HepG2 (cell line): Measurements from ENCODE around the gene RRBP1. TPM values are rescaled to one million over a fixed set of nuclear protein-coding genes. Genes with fewer than 3 reads are reported as not detected.

ENCODE experiments used
- AGO1 ChIP-seq: fragments of 200-400 bp; formaldehyde crosslinking; IDR thresholded peaks from 2 replicates; pipeline ENCODE4 v1.6.1; 2017; ENCODE audit warnings: mild to moderate bottlenecking, low read depth, low read length, moderate library complexity; ENCODE audit not compliant: poor library complexity, severe bottlenecking
- ARNTL ChIP-seq: sonication (generic); formaldehyde crosslinking; IDR thresholded peaks from 2 replicates; pipeline ENCODE4 v1.4.0; 2020; ENCODE audit warnings: mild to moderate bottlenecking, missing genetic modification reagents
- ASH2L ChIP-seq: fragments of 300-600, 200-600 bp; sonication (generic); IDR thresholded peaks from 2 replicates; pipeline ENCODE4 v1.7.0; 2017; ENCODE audit warnings: low read depth, mild to moderate bottlenecking, moderate library complexity, mixed read lengths, low read length; ENCODE audit not compliant: insufficient read length
- HCFC1 ChIP-seq: fragments of 150-350 bp; IDR thresholded peaks from 2 replicates; pipeline ENCODE4 v1.6.1; 2014; ENCODE audit warnings: low read depth, low read length
- MED1 ChIP-seq: sonication (generic); formaldehyde crosslinking; IDR thresholded peaks from 2 replicates; pipeline ENCODE4 v1.4.0; 2020; ENCODE audit warnings: missing genetic modification reagents
- NAIF1 ChIP-seq: sonication (generic); formaldehyde crosslinking; IDR thresholded peaks from 2 replicates; pipeline ENCODE4 v1.5.0; 2020; ENCODE audit warnings: mild to moderate bottlenecking, missing genetic modification reagents, borderline replicate concordance
- NFKB2 ChIP-seq: sonication (generic); formaldehyde crosslinking; IDR thresholded peaks from 2 replicates; pipeline ENCODE4 v1.4.0; 2020; ENCODE audit warnings: missing genetic modification reagents, borderline replicate concordance
- NR2C2 ChIP-seq: sonication (generic); formaldehyde crosslinking; IDR thresholded peaks from 2 replicates; pipeline ENCODE4 v1.4.0; 2020; ENCODE audit warnings: missing genetic modification reagents, mild to moderate bottlenecking, moderate library complexity, borderline replicate concordance
- RAD51 ChIP-seq: fragments of 450-650 bp; IDR thresholded peaks from 2 replicates; pipeline ENCODE4 v1.6.1; 2016; ENCODE audit warnings: borderline replicate concordance
- RARA ChIP-seq: IDR thresholded peaks from 2 replicates; pipeline ENCODE4 v1.6.1; 2016; ENCODE audit warnings: missing genetic modification reagents, missing compliant biosample characterization
- RFXAP ChIP-seq: sonication (generic); formaldehyde crosslinking; IDR thresholded peaks from 2 replicates; pipeline ENCODE4 v1.4.0; 2020; ENCODE audit warnings: missing genetic modification reagents, borderline replicate concordance
- RXRA ChIP-seq: sonication (generic); formaldehyde crosslinking; IDR thresholded peaks from 2 replicates; pipeline ENCODE4 v1.5.1; 2020; ENCODE audit warnings: missing genetic modification reagents
- SMAD3 ChIP-seq: sonication (generic); formaldehyde crosslinking; IDR thresholded peaks from 2 replicates; pipeline ENCODE4 v1.4.0; 2020; ENCODE audit warnings: missing genetic modification reagents
- SMC3 ChIP-seq: IDR thresholded peaks from 2 replicates; pipeline ENCODE4 v1.6.1; 2011; ENCODE audit warnings: low read length, improper control_type of control experiment
- SOX6 ChIP-seq, 2 experiments: fragments of 450-650 bp in 1 of 2; sonication (generic) in 1 of 2; formaldehyde crosslinking in 1 of 2; IDR thresholded peaks; 2 replicates each; pipeline versions ENCODE4 v1.4.0 to v1.6.1; 2017 to 2020; ENCODE audit warnings: antibody characterized with exemption in 1 of 2, mild to moderate bottlenecking in 1 of 2, missing genetic modification reagents in 1 of 2
- SP4 ChIP-seq: sonication (generic); formaldehyde crosslinking; IDR thresholded peaks from 2 replicates; pipeline ENCODE4 v1.8.1; 2023; ENCODE audit warnings: mild to moderate bottlenecking, missing genetic modification reagents
- STAG1 ChIP-seq: sonication (generic); formaldehyde crosslinking; IDR thresholded peaks from 2 replicates; pipeline ENCODE4 v1.4.0; 2020; ENCODE audit warnings: missing genetic modification reagents
- TCF7L2 ChIP-seq: IDR thresholded peaks from 2 replicates; pipeline ENCODE4 v1.6.1; 2011; ENCODE audit warnings: mild to moderate bottlenecking, low read depth, low read length, moderate library complexity
- TMF1 ChIP-seq: sonication (generic); formaldehyde crosslinking; IDR thresholded peaks from 2 replicates; pipeline ENCODE4 v1.8.1; 2022; ENCODE audit warnings: low read depth, missing genetic modification reagents
- ZNF354B ChIP-seq: sonication (generic); formaldehyde crosslinking; IDR thresholded peaks from 2 replicates; pipeline ENCODE4 v1.8.0; 2022; ENCODE audit warnings: mild to moderate bottlenecking, missing genetic modification reagents
- ZNF598 ChIP-seq: sonication (generic); formaldehyde crosslinking; IDR thresholded peaks from 2 replicates; pipeline ENCODE4 v1.5.1; 2020; ENCODE audit warnings: mild to moderate bottlenecking, missing genetic modification reagents, borderline replicate concordance
- ZNF629 ChIP-seq: sonication (generic); formaldehyde crosslinking; conservative IDR thresholded peaks from 2 replicates; pipeline ENCODE4 v1.5.0; 2020; ENCODE audit warnings: missing genetic modification reagents
- ZNF891 ChIP-seq: sonication (generic); formaldehyde crosslinking; IDR thresholded peaks from 2 replicates; pipeline ENCODE4 v1.5.0; 2020; ENCODE audit warnings: mild to moderate bottlenecking, missing genetic modification reagents
- polyA plus RNA-seq, 8 experiments: library from polyadenylated mRNA; depleted of rRNA in 3 of 8; stranded (reverse) in 7 of 8; unstranded in 1 of 8; fragments of >200 nt; fragmentation: Illumina TruSeq in 4 of 8; extraction: Trizol in 4 of 8; gene quantifications; 2 replicates each; pipeline versions ENCODE4 v1.2.1 to v1.2.3, GENCODE V29; 2011 to 2016; ENCODE audit warnings: low read depth in 4 of 8, missing spikeins in 1 of 8, mixed read lengths in 1 of 8; ENCODE audit not compliant: insufficient read depth in 1 of 8
- total RNA-seq, 5 experiments: library from RNA; depleted of rRNA; stranded (reverse); fragments of >200 nt; fragmentation: Illumina TruSeq; extraction: Trizol; gene quantifications; 2 replicates each; pipeline ENCODE4 v1.2.3, GENCODE V29; 2016; ENCODE audit warnings: low read depth in 1 of 5
- TF ChIP-seq, protein P1 (sequence below), 2 experiments: sonication (generic) in 1 of 2; formaldehyde crosslinking in 1 of 2; IDR thresholded peaks; 2 replicates each; pipeline versions ENCODE4 v1.4.0 to v1.6.1; 2018 to 2020; ENCODE audit warnings: missing genetic modification reagents in 2 of 2, borderline replicate concordance in 1 of 2, low read depth in 1 of 2, mild to moderate bottlenecking in 1 of 2, missing biosample characterization in 1 of 2
- TF ChIP-seq, protein P2 (sequence below): sonication (generic); formaldehyde crosslinking; conservative IDR thresholded peaks from 2 replicates; pipeline ENCODE4 v1.4.0; 2020; ENCODE audit warnings: missing genetic modification reagents
- TF ChIP-seq, protein P3 (sequence below): sonication (generic); formaldehyde crosslinking; IDR thresholded peaks from 2 replicates; pipeline ENCODE4 v1.4.0; 2020; ENCODE audit warnings: missing genetic modification reagents

Gene RRBP1
- total and polyA plus RNA-seq, 2 of the 13 experiments (the other 11 are each of a cell fraction or from before 2014, with no cell fraction given): 150 to 222 TPM

DNA sequence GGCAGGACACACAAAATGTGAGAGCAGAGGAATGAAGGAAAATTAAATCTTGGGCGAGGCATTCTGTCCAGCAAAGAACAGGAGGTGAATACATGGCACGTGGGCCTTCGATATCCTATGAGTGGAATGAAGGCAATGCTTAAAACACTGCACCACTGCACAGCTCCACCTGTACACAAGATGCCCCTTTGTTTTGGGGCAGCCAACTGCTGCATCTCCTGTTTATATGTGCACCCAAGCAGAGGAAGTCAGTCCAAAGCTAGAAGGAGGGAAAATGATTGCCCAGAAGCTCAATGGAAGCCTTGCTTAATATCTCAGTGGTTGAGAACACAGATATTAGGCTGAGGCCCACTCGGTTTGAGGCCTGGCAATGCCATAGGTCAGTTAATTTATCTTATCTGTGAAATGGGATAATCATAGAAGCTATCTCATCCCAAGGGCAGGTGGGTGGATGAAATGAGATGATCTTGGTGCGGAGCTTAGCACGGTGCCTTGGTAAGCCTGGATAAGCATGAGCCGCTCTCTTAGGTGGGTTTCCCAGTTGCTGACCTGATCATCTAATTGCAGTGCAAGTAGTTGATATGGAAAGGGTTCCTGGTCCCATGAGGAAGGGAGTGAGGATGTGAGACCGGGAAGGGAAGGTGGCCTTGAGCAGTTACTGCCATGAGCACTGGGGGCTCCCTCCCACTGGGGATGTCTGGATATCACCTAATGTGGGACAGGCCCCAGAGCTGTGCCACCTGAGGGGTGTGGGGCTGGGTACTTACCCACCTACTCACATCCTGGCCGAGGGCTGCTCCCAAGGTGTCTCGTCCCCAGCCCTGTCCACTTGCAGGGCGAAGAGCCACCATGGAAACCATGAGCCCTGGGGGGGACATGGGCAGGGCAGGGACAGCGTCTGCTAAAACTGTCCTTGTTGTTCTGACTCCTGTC, 27.6 kb upstream of the RRBP1 start (continued):
- TF ChIP-seq NR2C2 (CRISPR knock-in tag) (peak; percentile 4; the same call in 1 of the 2 replicates), SMAD3 (CRISPR knock-in tag) (no peak), ASH2L (no peak), STAG1 (0 out of 2 replicates have a peak, but pooled peaks have one; percentile 13), TMF1 (CRISPR knock-in tag) (no peak), NAIF1 (CRISPR knock-in tag) (no peak), ZNF598 (CRISPR knock-in tag) (no peak), SOX6 (IDR thresholded peaks at IDR 0.05) (no peak), SOX6 (CRISPR knock-in tag; IDR thresholded peaks at IDR 0.05) (no peak), SP4 (CRISPR knock-in tag) (peak; percentile 8), RARA (CRISPR knock-in tag) (no peak), HCFC1 (no peak), ZNF354B (CRISPR knock-in tag) (no peak), RAD51 (no peak), MED1 (CRISPR knock-in tag) (no peak), ARNTL (CRISPR knock-in tag) (no peak), TCF7L2 (no peak), ZNF629 (CRISPR knock-in tag) (peak; percentile 72; the same call in 1 of the 2 replicates), ZNF891 (CRISPR knock-in tag) (no peak), SMC3 (no peak; the same call in 1 of the 2 replicates), AGO1 (no peak), NFKB2 (CRISPR knock-in tag) (no peak; the same call in 1 of the 2 replicates), RFXAP (CRISPR knock-in tag) (no peak), RXRA (no peak)
- TF ChIP-seq, protein P1, sequence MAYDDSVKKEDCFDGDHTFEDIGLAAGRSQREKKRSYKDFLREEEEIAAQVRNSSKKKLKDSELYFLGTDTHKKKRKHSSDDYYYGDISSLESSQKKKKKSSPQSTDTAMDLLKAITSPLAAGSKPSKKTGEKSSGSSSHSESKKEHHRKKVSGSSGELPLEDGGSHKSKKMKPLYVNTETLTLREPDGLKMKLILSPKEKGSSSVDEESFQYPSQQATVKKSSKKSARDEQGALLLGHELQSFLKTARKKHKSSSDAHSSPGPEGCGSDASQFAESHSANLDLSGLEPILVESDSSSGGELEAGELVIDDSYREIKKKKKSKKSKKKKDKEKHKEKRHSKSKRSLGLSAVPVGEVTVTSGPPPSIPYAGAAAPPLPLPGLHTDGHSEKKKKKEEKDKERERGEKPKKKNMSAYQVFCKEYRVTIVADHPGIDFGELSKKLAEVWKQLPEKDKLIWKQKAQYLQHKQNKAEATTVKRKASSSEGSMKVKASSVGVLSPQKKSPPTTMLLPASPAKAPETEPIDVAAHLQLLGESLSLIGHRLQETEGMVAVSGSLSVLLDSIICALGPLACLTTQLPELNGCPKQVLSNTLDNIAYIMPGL (CRISPR knock-in tag; IDR thresholded peaks at IDR 0.05; ENCODE audit: borderline replicate concordance in 1 of 2, low read depth in 1 of 2): no peak; a peak in 1 of 4 replicates
- TF ChIP-seq, protein P2, sequence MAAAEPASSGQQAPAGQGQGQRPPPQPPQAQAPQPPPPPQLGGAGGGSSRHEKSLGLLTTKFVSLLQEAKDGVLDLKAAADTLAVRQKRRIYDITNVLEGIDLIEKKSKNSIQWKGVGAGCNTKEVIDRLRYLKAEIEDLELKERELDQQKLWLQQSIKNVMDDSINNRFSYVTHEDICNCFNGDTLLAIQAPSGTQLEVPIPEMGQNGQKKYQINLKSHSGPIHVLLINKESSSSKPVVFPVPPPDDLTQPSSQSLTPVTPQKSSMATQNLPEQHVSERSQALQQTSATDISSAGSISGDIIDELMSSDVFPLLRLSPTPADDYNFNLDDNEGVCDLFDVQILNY (CRISPR knock-in tag): no peak
- TF ChIP-seq, protein P3, sequence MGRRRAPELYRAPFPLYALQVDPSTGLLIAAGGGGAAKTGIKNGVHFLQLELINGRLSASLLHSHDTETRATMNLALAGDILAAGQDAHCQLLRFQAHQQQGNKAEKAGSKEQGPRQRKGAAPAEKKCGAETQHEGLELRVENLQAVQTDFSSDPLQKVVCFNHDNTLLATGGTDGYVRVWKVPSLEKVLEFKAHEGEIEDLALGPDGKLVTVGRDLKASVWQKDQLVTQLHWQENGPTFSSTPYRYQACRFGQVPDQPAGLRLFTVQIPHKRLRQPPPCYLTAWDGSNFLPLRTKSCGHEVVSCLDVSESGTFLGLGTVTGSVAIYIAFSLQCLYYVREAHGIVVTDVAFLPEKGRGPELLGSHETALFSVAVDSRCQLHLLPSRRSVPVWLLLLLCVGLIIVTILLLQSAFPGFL: no peak
